Activated naive CD4-positive, alpha-beta T cell treated with Interleukin-2 at 50 U/mL for 16 hours (primary cell): ENCODE data around the gene MRPL28.
"Not testable (repeated sequence)": the region's sequence is repeated elsewhere in the genome, so short reads cannot be mapped to it uniquely, and the experiment has no call there.

Source experiments
- DNase-seq: peaks from one replicate; pipeline ENCODE4 v3.0.0-alpha.2; 2020

MRPL28 gene

DNA sequence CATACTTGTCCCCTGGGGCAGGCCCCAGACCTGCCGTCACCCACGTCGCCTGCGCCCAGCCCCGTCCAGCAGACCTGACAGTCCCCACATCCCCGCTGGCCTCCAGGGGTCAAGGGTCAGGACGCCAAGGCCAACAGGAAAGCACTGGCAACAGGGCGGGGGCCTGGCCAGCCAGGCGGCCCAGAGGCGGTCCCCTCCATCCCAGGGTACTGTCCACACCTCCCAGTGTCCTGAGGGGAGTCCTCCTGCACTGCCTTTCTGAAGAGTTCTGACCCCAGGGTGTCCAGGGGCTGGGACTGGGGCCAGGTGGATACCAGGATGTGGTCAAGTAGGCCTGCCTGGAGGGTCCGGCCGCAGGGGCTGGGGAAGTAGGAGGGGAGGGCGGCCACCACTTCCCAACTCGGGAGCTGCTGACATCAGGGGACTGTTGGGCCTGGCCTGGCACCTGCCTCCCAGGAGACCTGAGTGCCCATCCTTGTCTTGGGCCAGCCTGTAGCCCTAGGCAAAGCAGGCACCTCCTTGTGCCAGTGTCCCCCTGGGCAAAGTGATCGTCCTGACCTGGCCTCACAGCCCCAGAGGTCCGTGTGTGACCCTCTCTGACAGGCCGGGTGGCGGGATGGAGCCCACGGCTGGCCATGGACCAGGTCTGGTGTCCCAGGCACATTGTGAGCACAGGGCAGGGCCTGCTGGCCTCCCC is 11.1 kb downstream of the MRPL28 start:
- no peak for DNase-seq

- no peak for DNase-seq
Observed at GRCh38 chr16:356741-357140, 13.6 kb downstream of the MRPL28 start.

GRCh38 chr16:354971-355461 is 15.3 kb downstream of the MRPL28 start:
- DNase-seq = no peak

- DNase-seq = no peak
Observed at GRCh38 chr16:354291-354881, 16.0 kb downstream of the MRPL28 start.

GRCh38 chr16:353404-354290 is 16.7 kb downstream of the MRPL28 start:
- no peak for DNase-seq

- peak; percentile 99 for DNase-seq
Observed at GRCh38 chr16:352547-353403, 17.6 kb downstream of the MRPL28 start, which contains the start of gene AXIN1. TSS of gene AXIN1 (minus strand) at chr16:352723. CDS start at chr16:347025, 5,698 bp downstream.

DNA sequence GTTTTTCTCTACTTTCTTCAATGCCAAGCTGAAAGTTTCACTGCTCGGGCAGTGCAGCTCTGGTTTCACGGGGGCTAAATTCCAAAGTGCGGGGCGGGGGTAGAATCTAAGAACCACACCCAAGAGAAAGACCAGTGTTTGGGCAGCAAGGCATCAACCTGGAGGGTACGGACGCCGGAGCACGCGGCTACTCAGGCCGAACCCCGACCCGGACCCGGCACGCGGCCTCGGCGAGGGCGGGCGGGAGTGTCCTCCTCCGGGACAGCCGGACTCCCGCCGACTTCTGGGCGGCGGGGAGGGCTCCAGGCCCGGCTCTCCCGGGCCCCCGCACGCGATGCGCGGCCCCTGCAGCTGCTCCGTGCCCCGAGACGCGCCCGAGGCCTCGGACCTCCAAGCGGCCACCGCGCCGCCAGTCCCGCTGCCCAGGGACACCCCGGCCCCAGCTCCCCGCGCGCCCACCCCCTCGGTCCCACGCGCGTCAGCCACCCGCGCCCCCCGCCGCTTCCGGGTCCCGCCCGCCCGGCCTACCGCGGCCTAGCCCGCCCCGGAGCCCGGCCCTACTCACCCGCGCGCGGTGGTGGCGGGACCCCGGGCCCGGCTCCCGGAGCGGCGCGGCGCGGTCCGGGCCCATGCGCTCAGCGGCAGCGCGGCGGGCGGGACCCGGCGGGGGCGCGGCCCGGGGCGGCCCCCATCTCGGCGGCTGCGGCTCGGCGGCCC is 18.4 kb downstream of the MRPL28 start:
- peak; percentile 37 for DNase-seq

DNA sequence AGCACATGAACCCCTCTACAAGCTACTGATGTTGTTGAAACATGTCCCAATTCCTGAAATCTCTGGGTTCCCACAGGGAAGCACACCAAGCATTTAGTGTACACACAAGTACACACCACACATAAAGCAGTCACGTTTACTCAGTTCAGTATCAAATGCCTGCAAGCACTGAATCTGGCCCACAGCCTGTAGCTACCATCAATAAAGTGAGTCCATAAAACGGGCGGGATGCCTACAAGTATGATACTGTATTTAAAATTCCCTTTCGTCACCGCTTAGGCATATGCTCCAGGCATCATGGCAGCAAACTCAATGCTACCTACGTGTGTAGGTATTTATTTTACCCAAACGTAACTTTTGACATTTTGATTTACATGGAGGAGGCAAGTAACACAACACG is 20.1 kb downstream of the MRPL28 start:
- no peak for DNase-seq

- no peak for DNase-seq
Observed at GRCh38 chr16:349211-349610, 21.1 kb downstream of the MRPL28 start.

DNA sequence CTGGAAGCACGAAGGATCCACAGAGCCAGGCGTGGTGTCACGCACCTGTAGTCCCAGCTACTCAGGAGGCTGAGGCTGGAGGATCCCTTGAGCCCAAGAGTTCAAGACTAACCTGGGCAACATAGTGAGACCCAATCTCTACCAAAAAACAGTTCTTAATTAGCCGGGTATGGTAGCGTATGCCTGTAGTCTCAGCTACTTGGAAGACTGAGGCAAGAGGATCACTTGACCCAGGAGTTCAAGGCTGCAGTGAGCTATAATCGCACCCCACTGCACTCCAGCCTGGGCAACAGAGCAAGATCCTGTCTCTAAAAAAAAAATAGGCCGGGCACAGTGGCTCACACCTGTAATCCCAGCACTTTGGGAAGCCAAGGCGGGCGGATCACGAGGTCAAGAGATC is 21.8 kb downstream of the MRPL28 start:
- DNase-seq = not testable (repeated sequence)

DNA sequence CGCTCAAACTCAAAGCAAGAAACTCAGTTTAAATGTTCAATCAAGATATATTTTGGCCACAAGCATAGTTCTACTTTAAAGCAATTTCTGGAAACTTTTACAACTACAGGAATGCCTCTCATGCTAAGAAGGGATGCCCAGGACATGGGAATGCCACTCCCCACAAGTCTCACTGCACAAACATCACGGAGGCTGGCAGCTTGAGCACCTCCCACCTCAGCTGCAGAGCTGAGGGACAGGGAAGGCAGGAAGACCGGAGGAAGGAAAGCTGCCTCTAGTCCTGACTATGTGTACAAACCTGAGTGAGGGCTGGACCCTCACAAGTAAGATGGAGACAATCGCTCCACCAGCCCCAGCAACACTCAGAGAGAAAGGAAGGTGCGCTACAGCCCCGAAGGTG is 23.1 kb downstream of the MRPL28 start:
- DNase-seq = no peak

DNA sequence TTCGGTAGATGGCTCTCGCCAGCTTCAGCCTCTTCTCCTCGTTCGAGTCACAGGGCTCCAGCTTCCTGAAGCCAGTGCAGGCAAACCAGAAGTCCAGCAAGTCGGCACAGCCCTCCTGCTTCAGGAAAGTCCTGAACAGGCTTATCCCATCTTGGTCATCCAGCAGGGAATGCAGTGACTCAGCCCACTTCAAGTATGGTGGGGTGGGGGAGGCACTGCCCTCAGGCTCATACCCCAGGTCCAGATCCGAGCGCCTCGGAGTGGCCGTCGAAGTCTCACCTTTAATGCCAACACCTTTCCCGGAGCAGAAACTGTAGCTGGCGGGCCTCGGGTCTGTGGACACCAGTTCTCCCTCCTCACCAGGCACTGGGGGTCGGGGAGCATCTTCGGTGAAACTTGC is 23.8 kb downstream of the MRPL28 start:
- DNase-seq = no peak

DNA sequence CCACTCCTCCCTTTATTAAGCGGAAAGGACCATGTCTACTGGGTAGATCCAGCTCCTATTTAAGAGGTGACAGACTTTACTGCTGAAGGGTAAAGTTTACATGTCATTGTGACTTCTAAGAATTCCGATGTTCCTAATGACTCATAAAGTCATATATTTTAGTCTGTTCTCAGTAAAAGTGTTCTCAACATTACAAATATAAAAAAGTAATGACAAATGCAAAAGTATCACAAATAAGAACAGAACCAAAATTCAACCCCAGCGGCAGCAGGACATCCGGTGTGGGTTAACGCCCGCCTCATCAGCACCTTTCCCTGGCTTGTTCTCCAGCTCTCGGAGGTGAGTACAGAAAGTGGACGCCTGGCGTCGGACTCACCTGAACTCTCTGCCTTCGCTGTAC is 24.6 kb downstream of the MRPL28 start:
- DNase-seq = peak; percentile 51

GRCh38 chr16:342455-343213 is 27.7 kb downstream of the MRPL28 start:
- DNase-seq = no peak

- not testable (repeated sequence) for DNase-seq
Observed at GRCh38 chr16:341974-342336, 28.4 kb downstream of the MRPL28 start.

DNA sequence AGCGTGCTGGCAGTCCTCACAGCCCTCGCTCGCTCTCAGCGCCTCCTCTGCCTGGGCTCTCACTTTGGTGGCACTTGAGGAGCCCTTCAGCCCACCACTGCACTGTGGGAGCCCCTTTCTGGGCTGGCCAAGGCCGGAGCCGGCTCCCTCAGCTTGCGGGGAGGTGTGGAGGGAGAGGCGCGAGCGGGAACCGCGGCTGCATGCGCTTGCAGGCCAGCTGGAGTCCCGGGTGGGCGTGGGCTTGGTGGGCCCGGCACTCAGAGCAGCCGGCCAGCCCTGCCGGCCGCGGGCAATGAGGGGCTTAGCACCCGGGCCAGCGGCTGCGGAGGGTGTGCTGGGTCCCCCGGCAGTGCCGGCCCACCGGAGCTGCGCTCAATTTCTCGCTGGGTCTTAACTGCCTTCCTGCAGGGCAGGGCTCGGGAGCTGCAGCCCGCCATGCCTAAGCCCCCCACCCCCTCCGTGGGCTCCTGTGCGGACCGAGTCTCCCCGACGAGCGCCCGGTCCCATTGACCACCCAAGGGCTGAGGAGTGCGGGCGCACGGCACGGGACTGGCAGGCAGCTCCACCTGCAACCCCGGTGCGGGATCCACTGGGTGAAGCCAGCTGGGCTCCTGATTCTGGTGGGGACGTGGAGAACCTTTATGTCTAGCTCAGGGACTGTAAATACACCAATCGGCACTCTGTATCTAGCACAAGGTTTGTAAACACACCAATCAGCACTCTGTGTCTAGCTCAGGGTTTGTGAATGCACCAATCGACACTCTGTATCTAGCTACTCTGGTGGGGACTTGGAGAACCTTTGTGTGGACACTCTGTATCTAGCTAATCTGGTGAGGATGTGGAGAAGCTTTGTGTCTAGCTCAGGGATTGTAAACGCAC is 29.0 kb downstream of the MRPL28 start:
- DNase-seq = not testable (repeated sequence)

- no peak for DNase-seq
Observed at GRCh38 chr16:340370-341091, 29.8 kb downstream of the MRPL28 start.

DNA sequence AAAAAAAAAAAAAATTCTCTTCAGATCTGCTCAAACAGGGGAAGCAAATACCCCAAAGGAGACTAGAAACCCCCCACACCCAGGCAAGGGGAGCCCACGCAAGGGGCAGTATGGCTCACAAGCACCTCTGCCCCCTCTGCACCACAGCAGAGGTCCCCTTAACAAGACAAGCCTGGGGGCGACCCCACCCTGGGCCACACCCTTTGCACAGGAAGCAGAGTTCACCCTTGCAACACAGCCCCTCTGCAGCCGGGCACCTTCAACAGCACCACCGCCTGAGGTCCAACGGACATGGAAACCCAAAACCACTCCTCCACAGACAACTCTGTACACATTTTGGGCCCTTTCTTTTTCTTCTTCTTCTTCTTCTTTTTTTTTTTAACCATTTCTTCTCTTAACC is 30.7 kb downstream of the MRPL28 start:
- no peak for DNase-seq

GRCh38 chr16:337975-338575 is 32.3 kb downstream of the MRPL28 start:
- DNase-seq = no peak
